Tibial artery (tissue), 4 donors: ENCODE data around the gene NAALAD2.
"Not testable (repeated sequence)": the region's sequence is repeated elsewhere in the genome, so short reads cannot be mapped to it uniquely, and the experiment has no call there.

ENCODE experiments used
- DNase-seq, 2 donors: peaks; one replicate each; pipeline ENCODE4 v3.0.0-alpha.2; 2019
- H3K27ac ChIP-seq, 2 donors: fragments of 200-600 bp; sonication (generic) in 1 of 2; 1 replicate in 1 of 2; 2 replicates in 1 of 2; pipeline ENCODE4 v1.5.1; 2018 to 2019; ENCODE audit warnings: mild to moderate bottlenecking in 1 of 2
- H3K27me3 ChIP-seq, 2 donors: fragments of 200-600 bp; sonication (generic) in 1 of 2; one replicate each; pipeline versions ENCODE4 v1.5.1 to v1.6.0; 2016 to 2019
- H3K36me3 ChIP-seq, 3 donors: fragments of 200-600 bp; sonication (generic) in 2 of 3; one replicate each; pipeline ENCODE4 v1.5.1; 2016 to 2019; ENCODE audit warnings: mild to moderate bottlenecking in 2 of 3
- H3K4me1 ChIP-seq, 4 donors: fragments of 200-600 bp; sonication (generic) in 2 of 4; 1 replicate in 3 of 4; 2 replicates in 1 of 4; pipeline ENCODE4 v1.5.1; 2016 to 2019
- H3K4me3 ChIP-seq, 2 donors: fragments of 200-600 bp; sonication (generic) in 1 of 2; 1 replicate in 1 of 2; 2 replicates in 1 of 2; pipeline ENCODE4 v1.5.1; 2018 to 2019; ENCODE audit warnings: mild to moderate bottlenecking in 2 of 2
- H3K9me3 ChIP-seq, 3 donors: fragments of 200-600 bp; sonication (generic) in 1 of 3; one replicate each; pipeline ENCODE4 v1.5.1; 2016 to 2019
- CTCF ChIP-seq, 2 experiments: fragments of 200-600 bp in 1 of 2; fragments of 450-650 bp in 1 of 2; IDR thresholded peaks; one replicate each; pipeline ENCODE4 v1.5.1; 2017 to 2019; ENCODE audit warnings: antibody characterized with exemption in 2 of 2, mild to moderate bottlenecking in 1 of 2, moderate library complexity in 1 of 2
- intact Hi-C: fragments of 100-400 bp; cut with DNase I; formaldehyde crosslinking; loops from one replicate; pipeline ENCODE4 v1.15.0; 2023; ENCODE audit warnings: low total_unique reads

NAALAD2 gene

GRCh38 chr11:90235526-90235925 lies 101.1 kb downstream of the NAALAD2 start:
- Histone ChIP-seq H3K27ac (peak overlapping the region in 1 of 2 donors; percentile 55), H3K4me3 (no peak overlapping the region), H3K36me3 (no peaks in the 10 kb centered on the region), H3K9me3 (no peaks in the 10 kb centered on the region), H3K27me3 (no peaks in the 10 kb centered on the region), H3K4me1 (peaks cover 0 to 16% (median 0%) of the 10 kb centered on the region in 4 donors)
- TF ChIP-seq CTCF (IDR thresholded peaks at IDR 0.05): no peak
- intact Hi-C loops: no loop called here
- no peak for DNase-seq

GRCh38 chr11:90237004-90237403 lies 102.5 kb downstream of the NAALAD2 start:
- H3K27ac ChIP-seq: no peak overlapping the region
- no peaks in the 10 kb centered on the region for H3K27me3 ChIP-seq
- no peaks in the 10 kb centered on the region for H3K9me3 ChIP-seq
- H3K4me1 ChIP-seq: peaks cover 0 to 16% (median 0%) of the 10 kb centered on the region in 4 donors
- H3K4me3 ChIP-seq: no peak overlapping the region
- H3K36me3 ChIP-seq: no peaks in the 10 kb centered on the region
- TF ChIP-seq CTCF (IDR thresholded peaks at IDR 0.05): no peak
- intact Hi-C loops: no loop called here
- no peak for DNase-seq

- H3K27ac ChIP-seq, H3K9me3 ChIP-seq, DNase-seq, intact Hi-C loops, H3K4me1 ChIP-seq, H3K36me3 ChIP-seq, H3K27me3 ChIP-seq, H3K4me3 ChIP-seq: not testable (repeated sequence)
Measured at GRCh38 chr11:90239967-90240636, 105.6 kb downstream of the NAALAD2 start.

GRCh38 chr11:90241414-90241813 lies 107.0 kb downstream of the NAALAD2 start:
- Histone ChIP-seq H3K36me3 (no peaks in the 10 kb centered on the region), H3K4me3 (no peak overlapping the region), H3K27ac (no peak overlapping the region), H3K9me3 (no peaks in the 10 kb centered on the region), H3K27me3 (no peaks in the 10 kb centered on the region), H3K4me1 (no peaks in the 10 kb centered on the region)
- intact Hi-C loops: no loop called here
- TF ChIP-seq CTCF (IDR thresholded peaks at IDR 0.05): no peak
- no peak for DNase-seq
